CD1c-positive myeloid dendritic cell (primary cell): ENCODE data around the gene AURKB.
"Not testable (repeated sequence)": the region's sequence is repeated elsewhere in the genome, so short reads cannot be mapped to it uniquely, and the experiment has no call there.

Experiments used
- DNase-seq: peaks from one replicate; pipeline ENCODE4 v3.0.0-alpha.2; 2016; ENCODE audit errors: extremely low spot score

AURKB gene

DNA sequence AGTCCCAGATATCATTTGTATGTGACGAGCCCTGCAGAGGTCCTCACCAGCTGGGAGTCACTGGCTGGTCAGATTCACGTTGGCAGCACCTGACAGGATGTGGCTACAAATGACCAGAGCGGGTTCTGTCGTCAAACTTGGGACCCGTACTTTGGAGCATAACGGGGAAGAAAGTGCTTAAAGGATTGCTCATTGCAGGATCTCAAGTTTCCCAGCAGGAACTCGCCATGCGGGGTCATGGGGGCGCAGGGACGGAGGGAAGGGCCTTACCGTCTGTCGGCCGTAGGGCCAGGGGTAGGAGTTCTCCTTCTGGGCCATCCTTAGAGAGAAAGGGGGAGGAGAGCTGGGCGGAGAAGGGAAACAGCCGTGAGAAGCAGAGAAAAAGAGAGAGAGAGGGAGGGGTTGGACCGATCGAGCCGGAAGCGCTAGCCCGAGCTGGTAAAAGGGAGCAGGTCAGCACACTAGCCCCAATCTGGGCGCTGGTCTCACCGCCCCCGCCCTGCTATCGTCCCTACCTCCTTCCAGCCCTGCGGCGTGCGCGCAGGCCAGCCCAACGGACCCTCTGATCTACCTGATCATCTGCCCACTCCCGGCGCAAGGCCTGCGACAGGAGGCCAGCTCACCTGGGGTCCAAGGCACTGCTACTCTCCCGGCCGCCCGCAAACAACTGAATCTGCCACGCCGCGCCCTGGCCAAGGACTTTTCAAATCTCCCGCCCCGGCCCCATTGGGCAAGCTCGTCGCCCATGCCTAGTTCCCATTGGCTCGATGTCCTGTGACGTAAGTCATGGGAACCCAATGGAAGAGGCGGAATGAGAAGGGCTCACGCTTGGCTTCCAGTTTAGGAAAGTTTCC lies at the start of gene AURKB:
Gene AURKB, minus strand, starts transcription at position 669 of the 854 bp plus-strand sequence. Its CDS starts 351 bp downstream, at position 318.
- DNase-seq: peak; percentile 97

DNA sequence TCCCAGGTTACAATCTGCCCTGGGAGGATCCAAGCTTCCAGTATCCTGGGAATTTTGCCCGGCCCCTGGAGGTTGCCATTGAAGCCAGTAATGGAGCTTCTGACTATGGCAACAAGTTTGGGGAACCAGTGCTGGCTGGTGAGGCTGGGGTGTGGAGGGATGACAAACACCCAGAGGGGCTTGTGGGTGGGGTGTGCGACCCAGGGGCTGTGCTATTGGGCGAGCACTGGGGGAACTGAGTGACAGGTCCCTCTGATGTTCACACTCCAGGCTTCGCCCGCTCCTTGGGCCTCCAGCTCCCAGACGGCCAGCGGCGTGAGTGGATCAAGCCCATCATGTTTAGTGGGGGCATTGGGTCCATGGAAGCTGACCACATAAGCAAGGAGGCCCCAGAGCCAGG lies 47.4 kb upstream of the AURKB start:
- DNase-seq: no peak

DNA sequence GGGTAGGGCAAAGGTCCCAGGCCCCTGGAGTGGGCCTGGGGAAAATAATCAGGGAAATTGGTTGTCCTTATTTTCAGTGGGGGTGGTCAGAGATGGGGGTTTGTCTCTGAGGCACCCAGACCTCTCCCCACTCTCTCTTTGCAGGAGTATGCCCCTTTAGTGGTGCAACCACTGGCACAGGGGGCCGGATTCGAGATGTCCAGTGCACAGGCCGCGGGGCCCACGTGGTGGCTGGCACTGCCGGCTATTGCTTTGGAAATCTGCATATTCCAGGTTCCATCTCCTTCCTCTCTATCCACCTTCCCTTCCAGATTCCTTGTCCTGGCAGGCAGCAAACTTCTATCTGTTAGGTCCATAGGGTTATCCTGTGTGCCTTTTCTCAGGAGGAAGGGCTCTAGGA lies 46.3 kb upstream of the AURKB start:
- DNase-seq: no peak

DNA sequence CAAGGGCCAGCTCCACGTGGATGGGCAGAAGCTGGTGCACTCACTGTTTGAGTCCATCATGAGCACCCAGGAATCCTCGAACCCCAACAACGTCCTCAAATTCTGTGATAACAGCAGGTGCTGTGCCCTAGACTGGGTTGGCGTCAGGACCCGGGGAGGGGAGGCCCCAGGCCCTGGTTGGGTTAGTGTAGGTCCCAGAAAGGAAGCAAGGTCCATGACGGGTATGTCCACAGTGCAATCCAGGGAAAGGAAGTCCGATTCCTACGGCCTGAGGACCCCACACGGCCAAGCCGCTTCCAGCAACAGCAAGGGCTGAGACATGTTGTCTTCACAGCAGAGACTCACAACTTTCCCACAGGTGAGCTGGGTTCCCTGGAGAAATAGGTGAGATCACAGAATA lies 45.9 kb upstream of the AURKB start:
- no peak for DNase-seq

DNA sequence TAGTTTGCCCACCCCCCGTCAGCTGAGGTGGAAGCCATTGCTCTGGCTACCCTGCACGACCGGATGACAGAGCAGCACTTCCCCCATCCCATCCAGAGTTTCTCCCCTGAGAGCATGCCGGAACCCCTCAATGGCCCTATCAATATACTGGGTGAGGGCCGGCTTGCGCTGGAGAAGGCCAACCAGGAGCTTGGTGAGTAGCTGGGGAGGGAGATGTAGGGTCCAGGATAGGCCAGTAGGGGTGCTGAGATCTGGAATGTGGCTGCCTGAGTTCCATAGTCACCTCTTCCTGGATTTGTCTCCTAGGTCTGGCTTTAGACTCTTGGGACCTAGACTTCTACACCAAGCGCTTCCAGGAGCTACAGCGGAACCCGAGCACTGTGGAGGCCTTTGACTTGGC lies 45.1 kb upstream of the AURKB start:
- no peak for DNase-seq

DNA sequence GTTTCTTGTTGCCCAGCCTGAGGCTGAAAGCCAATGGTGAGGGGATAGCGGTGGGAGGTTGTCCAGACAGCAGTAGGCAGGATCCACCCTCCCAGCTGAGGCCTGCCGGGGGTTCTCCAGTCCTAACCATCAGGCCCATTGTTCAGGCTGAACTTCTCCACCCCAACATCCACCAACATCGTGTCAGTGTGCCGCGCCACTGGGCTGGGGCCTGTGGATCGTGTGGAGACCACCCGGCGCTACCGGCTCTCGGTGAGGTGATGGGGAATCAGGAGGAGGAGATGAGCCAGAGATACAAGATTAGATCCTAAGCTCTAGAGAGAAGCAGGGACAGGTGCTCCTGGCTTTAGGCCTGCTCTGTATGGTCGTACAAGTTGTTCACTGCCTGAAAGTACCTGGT lies 44.5 kb upstream of the AURKB start:
- DNase-seq: no peak

DNA sequence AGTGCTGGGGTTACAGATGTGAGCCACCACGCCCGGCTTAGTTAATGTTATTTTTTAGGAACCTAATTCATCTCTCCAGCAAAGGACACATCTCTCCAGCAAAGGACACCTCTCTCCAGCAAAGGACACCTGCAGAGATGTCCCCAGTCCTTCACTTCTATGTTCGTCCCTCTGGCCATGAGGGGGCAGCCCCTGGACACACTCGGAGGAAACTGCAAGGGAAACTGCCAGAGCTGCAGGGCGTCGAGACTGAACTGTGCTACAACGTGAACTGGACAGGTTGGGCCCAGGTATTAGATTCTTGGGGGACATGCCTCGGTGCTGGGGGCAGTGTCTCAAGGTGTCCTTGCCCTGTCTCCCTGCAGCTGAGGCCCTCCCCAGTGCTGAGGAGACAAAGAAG lies 43.4 kb upstream of the AURKB start:
- no peak for DNase-seq

DNA sequence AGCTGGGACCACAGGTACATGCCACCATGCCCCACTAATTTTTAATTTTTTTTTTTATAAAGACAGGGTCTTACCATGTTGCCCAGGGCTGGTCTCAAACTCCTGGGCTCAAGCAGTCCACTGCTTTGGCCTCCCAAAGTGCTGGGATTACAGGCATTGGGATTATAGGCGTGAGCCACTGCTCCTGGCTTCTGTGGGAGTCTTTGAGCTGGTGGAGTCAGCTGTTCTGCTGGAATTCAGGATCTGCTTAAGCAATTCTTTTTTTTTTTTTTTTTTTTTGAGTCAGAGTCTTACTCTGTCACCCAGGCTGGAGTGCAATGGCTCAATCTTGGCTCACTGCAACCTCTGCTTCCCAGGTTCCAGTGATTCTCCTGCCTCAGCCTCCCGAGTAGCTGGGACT lies 41.0 kb upstream of the AURKB start:
- not testable (repeated sequence) for DNase-seq

DNA sequence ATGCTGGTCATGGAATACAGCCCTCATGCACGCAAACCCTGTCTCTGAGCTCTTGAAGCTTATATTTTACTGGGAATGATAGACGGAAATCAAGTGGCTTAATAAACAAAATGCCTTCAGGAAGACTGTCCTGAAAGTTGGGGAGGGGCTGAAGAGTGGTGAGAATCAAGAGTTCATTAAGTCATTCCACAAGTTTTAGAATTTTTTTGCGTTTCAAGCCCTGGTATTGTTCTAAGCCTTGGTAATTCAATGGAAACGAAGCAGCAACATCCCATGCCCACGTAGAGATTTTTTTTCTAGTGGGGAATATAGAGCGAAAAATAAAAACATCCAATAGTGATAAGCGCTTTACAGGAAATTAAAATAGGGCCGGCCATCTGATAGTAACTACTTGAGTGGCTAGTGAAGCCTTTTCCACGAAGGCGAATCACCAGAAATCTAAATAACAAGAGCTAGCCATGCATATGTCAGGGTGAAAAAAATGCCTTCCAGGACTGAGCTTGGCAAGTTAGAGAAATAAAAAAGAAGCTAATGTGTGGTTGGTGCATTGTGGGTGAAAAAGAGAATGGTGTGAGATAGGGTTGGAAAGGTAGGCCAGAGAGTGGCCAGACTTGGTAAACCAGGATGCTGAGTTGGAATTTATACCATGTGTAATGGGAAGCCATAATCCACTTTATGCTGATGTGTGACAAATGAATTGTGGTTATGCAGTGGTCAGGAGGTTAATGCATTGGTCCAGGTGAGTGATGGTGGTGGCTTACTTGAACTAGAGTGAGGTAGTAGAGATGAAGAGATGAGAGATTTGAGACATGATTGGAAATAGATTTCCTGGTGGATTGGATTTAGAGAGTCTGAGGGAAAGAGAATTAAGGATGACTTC lies 39.5 kb upstream of the AURKB start:
- no peak for DNase-seq

DNA sequence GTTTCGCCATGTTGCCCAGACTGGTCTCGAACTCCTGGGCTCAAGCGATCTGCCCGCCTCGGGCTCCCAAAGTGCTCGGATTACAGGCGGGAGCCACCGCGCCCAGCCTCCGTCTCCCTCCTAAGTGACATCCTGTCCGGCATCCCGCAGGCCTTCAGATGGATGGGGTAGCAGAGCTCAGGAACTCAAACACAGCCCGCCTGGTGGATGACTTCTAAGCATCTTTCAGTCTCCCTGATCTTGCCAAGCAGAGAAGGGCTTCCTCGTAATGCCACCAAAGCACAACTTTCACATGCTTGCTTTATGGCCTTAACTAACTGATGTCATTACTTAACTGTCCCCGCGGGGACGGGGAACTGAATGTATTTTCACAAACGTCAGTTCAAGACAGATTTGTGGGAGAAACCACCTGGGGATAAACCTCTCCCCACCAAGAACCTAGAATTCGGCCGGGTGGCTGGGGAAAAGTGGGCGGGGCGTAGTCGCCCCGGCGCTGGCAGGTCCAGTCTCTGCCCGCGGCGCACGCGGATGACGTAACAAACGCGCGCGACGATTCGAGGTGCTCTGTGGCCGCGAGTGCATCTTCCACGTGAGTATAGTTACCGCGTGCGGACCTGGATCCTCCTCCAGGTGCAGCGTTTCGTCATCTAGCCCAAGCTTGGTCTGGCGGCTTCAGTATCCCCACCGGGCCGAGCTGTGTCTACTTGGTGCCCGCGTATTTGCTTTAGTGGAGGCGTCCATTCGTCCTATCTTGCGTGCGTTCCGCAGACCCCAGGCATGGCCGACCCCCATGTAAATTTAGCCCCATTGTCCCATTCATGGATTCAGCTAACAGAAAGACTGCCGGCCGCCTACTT lies 38.6 kb upstream of the AURKB start, which contains the start of gene PFAS:
Gene PFAS, plus strand, starts transcription at position 539 of the 857 bp plus-strand sequence. CDS start 4,649 bp downstream, outside the sequence.
- peak; percentile 98 for DNase-seq

DNA sequence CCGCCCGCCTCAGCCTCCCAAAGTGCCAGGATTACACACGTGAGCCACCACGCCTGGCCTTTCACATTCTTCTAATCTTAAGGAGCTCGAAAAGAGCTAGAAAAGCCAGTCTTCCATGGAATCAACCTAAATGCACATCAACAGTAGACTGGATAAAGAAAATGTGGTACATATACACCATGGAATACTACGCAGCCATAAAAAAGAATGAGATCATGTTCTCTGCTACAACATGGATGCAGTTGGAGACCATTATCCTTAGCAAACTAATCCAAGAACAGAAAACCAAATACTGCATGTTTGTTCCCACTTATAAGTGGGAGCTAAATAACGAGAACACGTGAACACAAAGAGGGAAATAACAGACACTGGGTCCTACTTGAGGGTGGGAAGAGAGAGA lies 34.4 kb upstream of the AURKB start:
- no peak for DNase-seq

DNA sequence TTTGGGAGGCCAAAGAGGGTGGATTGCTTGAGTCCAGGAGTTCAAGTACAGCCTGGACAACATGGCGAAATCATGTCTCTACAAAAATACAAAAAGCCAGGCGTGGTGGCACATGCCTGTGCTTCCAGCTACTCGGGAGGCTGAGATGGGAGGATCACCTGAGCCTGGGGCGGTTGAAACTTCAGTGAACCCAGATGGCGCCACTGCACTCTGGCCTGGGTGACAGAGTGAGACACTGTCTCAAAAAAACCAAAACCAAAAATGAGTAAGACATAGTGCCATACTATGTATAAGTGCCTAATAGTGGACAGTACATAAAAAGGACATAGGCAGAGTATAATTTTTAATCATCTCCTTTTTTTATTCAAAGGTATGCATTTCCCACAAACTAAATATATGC lies 33.5 kb upstream of the AURKB start:
- DNase-seq: no peak

DNA sequence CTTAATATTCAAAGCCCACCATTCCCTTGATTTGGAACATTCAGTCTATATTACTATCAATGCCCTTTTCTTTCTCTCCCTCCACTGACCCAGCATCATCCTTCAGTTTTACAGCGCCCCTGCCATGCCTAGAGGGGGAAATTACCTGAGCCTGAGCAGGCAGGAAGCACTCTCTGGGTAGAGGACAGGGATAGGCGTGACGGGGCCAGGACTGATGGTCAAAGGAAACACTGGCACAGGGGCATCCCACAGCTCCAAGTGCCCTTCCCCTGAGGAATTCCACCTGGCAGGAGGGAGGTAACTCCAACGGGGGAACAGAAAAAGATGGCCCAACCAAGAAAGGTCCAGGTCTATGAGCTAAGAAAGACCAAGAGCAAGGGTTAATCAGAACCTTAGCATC lies 27.5 kb upstream of the AURKB start:
- DNase-seq: no peak

DNA sequence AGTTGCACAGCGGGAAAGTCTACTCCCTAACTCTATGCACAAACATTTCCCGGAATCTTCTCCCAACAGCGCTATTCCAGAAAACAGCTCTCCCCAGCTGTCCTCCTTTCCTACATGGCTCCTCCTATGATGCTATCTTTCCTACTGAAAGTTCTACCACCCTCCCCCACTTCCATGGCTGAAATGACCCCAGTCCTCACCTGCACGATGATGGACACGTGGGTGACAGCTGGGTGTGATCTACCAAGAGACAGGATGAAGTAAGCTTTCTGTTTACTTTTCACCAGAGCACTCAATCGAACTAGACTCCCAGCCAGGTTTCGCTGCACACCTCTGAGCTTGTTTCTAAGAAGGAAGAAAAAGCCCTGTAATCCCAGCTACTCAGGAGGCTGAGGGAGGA lies 26.8 kb upstream of the AURKB start:
- no peak for DNase-seq

DNA sequence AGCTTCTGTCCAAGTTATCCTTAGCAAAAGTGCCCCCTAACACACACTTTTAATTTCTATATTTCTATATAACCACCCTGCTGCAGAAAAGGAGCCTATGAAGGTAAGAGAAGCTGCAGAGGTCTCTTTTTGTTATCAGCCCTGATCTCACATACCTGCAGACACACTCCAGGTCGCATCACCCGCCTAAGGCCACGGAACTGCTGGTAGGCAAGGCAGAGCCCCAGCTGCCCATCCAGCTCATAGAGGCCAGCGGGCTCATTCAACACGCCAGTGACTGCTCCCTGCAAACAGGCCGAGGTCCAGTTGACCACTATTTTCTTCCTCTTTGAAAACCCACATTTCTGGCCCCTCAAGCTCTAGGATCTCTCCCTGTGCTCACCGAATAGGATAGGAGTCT lies 25.3 kb upstream of the AURKB start:
- DNase-seq: no peak

DNA sequence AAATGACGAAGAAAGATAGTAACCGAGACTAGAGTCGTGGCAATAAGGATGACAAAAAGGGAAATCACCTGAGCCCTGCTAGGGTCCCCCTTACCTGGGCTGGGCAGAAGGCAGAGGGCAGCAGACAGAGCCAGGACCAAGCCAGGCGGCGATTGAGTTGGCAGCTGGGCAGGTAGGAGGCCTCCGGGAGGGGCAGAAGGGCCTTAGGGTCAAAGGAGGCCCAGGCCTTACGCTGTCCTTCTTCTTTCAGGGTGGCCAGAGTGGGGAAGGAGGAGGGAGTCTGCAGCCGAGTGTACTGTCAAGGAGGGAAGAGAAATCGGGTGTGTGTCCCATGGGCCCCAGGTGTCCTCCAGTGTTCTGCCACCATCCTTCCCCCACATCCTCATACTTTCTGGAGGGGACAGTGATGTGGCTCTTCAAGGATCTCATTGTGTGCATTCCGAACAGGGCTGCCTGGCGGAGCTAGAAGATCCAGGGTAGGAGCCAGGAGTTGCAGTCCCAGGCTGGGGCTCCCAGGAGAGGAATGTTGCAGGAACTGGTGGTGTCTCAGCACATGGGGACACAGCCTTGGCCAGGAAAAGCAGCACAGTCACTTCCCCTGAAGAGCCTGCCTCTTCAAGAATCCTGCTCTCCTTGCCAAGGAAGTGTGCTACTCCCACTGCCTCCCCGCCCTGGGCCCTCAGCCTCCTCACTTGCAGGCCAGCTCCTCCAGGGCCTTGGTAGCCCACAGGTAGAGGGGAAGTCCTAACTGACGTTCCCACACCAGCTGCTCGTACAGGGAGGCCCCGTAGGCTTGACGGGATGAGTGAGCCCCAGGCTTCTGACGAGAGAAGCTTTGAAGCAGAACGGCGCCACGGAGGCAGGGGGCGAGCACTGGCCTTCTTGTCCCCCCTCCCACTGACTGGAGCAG lies 24.2 kb upstream of the AURKB start:
- no peak for DNase-seq

DNA sequence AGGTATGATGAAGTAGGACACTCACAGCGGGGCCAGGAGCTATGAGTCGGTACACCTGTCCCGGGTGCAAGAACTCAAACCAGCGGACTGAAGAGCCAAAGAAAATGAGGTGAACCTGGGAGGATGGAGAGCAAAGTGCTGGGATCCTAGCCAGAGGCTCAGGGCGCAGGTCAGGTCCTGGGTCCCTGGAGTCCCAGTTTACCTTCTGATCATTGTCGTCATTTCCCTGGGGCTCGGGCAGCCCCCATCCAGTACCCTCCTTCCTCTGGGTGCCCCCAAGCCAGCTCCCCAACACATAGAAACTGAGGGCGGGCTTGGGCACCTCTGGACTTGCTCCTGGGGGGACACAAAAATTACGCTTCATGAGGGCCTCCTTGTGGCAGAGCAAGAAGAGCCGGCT lies 21.3 kb upstream of the AURKB start:
- DNase-seq: no peak

DNA sequence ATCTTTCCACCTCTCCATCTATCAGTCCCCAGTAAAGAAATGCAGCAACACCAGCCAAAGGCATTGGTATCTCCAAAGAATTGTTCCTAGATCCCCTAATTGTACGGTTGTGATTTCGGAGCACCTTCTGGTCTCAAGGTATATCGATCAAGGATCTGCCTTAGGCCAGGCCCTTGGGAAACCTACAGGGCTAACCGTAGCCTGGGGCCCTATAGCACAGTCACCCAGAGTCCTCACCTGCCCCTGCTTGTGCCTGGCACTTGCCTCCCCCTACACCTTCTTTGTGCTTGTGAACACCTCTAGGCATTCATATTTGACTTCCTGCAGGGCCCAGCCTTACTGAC lies 16.8 kb upstream of the AURKB start:
- DNase-seq: no peak

DNA sequence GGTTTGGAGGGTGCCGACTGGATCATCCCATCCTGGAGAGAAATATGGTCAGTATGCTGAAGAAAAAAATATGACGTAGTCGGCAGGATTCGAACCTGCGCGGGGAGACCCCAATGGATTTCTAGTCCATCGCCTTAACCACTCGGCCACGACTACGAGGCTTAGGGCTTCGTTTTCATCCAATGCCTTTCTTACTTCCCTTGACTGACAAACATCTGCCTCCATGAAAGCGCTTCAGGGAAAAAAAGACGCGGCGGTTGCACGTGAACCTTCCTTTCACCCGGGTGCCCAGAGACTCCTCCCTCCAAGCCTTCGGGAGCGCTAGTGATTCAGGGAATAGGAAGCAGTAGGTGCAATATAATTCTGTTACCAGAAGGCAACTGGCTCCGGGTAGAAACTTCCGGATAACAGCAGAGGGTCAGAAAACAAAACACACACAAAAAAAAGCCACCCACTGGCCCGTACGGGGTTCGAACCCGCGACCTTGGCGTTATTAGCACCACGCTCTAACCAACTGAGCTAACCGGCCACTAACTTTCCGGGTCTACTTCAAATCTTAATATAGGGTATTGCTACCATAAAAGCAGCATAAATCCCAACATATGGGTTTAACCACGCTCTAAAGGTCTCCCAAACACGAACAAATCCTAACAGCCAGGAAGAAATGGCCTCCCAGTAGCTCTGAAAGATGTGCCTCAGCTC lies 16.3 kb upstream of the AURKB start:
- peak; percentile 89 for DNase-seq

DNA sequence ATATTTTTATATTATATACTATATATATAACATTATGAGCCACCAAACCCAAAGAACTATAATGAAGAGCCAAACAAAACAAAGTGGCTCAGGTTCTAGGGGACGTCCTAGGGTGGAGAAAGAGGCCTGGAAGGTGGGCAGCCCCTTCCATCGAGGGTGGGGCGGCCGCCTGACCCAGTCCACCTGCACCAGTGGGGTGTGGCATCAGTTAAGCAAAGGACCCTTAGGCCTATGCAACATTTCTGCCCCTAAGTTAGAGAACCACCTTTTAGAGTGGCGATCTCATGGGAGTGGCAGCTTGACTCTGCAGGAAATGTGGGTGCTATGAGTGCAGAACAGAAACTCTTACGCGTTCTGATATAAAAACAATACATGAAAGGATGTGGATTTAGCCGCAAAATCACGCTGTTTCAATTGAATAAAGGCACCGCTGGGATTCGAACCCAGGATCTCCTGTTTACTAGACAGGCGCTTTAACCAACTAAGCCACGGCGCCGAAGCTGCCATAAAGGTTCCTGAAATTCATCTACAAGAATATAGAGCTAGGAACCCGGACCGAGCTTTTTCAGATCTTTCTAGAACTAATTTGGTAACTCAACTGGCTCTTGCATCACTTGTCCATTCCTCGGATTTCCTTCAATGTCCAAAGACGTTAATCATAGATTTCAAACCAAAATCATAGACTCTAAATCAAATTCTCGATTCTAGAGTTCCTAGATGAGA lies 15.6 kb upstream of the AURKB start:
- DNase-seq: peak; percentile 52
